NCI-H2227 treated with DMSO at 0.1 percent for 48 hours (cell line): ENCODE data around the gene GREM2.
A peak's percentile ranks its signal among the peaks of the same experiment; 100 is the strongest.

ENCODE experiments used
- DNase-seq: peaks from one replicate; lab custom pipeline; 2025; lab: John Stamatoyannopoulos, UW

Gene GREM2

DNA sequence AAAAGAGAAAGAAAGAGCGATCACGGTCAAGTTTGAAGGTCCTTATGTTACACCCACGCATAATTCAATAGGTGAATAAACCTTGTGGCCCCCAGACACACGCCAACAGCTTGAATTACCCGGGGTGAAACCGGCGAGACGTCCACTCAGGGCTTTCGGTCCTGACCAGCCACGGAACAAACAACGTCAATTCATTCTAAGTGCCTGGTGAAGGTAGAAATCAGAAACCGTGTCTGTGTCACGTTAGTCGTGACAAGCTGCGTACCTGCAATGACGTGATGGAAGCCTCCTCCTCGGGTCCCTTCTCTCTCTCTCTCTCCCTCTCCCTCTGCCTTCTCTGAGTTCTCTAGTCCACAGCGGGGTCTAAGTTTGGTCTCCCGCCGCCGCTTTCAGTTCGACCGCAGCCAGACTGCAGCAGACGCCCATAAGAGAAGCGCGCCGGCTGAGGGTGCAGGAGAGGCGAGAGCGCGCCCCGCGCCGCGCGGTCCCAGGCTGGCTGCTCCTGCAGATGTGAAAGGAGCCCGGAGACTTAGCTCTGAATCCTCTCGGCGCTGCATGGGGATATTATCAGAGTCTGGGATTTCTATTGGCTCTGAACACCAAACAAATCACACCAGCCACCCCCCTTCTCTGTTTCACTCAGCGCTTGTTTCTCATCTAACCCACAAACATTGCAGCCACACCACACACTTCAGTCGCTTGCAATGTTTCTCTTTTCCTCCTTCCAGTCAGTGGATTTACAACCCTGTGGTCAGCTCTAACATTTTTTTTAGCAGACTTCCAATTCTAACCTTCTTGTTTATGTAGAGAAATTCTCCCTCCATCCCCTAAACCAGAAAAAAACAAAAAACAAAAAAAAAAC lies at the start of gene GREM2:
TSS of gene GREM2 (minus strand) at position 537 of the 862 bp plus-strand sequence. CDS start 118,680 bp downstream, outside the sequence.
- peak; percentile 3 for DNase-seq

DNA sequence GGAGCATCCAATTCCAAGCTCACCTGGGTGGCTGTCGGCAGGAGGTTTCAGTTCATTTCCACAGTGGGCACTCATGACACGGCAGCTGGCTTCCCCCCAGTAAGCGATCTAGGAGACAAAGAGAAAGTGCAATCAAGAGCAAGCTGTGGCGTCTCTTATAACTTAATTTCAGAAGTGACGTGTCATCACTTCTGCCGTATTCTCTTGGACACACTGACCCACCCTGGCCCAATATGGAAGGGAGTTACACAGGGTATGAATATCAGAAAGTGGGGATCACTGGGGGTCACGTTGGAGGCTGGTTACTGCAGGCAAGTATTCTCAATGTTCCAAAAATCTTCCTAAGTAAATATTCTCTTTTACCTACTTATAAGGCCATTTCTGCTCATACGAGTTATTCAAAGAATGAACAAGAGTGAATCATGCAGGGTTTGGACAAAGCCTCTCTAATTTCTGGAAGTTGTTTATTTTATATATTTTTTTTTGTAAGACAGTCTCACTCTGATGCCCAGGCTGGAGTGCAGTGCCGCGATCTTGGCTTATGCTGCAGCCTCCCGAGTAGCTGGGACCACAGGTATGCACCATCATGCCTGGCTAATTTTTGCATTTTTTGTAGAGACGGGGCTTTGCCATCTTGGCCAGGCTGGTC lies 46.5 kb upstream of the GREM2 start:
- DNase-seq = no peak

DNA sequence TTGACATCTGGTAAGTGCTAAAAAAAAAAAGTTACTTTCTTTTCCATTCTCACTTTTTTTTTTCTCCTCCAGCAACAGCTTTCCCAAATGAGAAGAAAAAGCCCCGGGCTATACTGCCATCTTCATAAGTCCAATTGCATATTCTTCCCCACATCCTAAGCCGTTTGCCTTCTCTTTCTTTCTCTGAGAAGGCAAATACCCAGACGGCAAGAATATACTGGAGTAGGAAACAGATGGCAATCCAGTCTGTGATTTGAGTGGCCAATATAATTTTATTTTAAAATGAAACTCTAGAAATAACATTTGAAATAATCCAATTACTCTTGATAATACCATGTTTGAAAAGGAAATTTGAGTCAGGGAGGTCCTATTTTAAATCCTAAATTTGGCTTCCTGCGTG lies 44.6 kb upstream of the GREM2 start:
- DNase-seq = no peak

- DNase-seq = no peak
These were observed 41.0 kb upstream of the GREM2 start for GRCh38 chr1:240652961-240653409.

GRCh38 chr1:240652549-240652948 lies 40.6 kb upstream of the GREM2 start:
- DNase-seq = no peak

GRCh38 chr1:240650877-240651276 lies 38.9 kb upstream of the GREM2 start:
- DNase-seq = no peak

- DNase-seq = no peak
These were observed 38.1 kb upstream of the GREM2 start for GRCh38 chr1:240649733-240650721.

DNA sequence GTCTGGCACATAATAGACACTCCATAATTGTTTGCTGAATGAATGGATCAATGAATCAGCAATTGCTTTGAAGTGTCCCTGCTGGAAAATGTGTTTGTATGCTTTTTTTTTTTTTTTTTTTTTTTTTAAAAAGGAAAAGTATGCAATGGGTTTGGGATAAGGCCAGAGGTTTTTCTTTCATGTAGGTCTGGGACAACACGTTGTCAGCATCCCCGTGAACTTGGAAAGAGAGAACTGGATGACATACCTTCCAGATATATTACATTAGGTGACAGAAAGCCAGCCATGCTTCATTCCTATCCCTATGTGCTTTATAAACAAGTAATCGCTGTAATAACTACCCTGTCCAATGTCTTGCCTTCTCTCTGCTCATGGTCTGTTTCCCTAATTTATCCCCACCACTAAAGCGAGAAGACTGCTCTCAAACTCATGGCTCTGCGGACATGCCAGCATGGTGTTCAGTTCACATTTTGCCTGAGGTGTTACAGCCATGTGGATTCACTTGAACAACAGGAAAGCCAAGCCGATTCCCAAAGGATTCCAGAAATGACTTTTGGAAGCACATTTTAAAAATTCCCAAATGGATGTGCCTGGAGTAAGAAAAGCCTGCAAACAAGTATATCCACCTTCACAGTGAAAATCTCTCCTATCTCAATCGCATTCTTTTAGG lies 34.8 kb upstream of the GREM2 start:
- DNase-seq = no peak

DNA sequence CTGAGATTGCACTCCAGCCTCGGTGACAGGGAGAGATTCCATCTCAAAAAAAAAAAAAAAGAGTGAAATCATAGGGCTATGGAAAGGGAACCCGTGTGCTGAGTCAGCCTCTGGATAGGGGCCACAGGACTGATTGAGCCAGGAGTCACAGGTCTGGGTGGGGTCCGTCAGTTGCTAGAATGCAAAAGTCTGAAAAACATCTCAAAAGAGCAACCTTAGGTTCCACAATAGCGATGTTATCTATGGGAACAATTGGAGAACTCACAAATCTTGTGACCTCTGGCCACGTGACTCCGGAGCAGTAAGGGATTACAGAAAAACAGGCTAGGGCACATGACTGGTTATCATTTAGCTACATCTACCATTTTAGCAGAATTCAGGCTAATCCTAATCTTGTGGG lies 32.8 kb upstream of the GREM2 start:
- DNase-seq = no peak

GRCh38 chr1:240635466-240636256 lies 23.7 kb upstream of the GREM2 start:
- no peak for DNase-seq

DNA sequence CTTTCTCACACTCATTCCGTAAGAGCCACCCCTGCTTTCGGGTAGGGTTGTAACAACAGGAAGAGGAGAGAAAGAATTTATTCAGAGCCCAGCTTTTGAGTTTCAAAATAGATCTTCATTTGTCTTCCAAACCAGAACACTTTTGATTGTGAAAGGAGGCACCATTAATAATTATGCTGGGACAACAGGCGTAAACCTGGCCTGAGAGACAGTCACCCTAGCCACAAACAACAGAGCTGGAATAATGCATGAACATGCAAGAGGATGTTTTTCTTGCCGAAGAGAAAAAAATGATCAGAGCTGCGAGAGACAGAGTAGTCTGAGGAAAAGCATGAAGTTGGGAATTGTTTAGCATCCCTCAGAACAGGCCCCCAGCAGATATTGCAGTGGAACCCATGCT lies 18.5 kb upstream of the GREM2 start:
- DNase-seq = no peak

DNA sequence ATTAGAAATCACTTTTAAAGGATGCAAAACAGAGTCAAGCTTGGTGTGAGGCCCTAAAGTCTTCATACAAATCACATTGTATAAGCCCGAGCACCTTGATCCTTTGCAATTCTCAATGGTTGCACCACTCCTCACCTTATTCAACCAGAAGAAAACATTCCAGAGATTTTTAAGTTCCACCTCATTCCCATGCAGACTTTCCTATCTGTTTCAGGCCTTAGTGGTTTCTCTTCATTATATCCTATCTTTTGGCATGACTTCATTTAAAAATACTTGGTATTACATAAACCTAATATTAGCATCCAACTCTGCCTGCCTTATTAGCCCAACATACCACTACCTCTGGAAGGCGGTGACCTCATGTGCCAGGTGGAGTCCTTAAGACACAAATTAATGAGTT lies 9.3 kb upstream of the GREM2 start:
- no peak for DNase-seq

DNA sequence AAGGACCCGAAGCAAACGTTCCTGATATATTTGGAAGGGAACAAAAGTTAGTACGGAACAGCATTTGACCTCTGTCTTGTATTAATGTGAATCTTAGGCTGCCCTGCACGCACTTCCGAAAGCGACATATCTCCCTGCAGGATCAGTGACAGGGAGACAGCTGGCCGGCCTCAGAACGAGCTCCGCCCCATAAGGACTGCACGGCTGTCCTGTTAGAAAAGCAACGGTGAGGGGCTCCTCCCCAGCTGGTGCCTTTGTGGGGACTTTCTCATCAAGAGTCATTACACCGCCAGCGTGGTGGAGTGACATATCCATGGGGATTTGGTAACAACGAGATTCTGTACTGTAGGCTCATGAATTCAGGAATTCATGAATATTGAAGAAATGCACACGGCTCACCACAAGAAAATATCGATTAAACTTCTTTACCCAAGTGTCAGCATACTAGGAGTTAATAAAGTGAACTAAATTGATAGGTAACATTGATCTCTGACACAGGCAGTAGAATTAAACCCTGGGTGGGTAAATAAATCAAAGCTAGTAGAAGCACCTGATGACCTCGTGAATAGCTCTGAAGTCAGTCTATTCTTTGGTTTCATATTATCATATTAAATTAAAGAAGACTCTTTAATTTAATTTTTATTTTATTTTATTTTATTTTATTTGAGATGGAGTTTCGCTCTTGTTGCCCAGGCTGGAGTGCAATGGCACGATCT lies 8.1 kb upstream of the GREM2 start:
- no peak for DNase-seq

DNA sequence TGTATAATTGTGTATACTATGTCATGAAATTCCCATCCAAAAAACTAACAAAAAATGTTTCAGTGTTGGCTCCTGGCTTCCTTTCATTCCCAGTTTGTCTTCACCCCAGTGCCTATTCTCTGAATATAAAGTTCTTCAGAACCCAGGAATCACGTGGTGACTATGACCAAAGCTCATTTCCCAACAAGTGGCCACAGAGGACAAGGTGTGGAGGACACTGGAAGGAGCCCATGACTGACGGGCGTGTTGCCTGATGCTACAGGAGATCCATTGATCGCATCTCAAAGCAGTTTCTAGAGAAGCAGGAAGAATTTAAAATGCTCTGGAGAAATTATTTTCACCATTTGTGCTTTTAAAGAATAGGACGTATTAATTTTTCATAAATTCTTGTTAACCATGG lies 7.4 kb upstream of the GREM2 start:
- no peak for DNase-seq

DNA sequence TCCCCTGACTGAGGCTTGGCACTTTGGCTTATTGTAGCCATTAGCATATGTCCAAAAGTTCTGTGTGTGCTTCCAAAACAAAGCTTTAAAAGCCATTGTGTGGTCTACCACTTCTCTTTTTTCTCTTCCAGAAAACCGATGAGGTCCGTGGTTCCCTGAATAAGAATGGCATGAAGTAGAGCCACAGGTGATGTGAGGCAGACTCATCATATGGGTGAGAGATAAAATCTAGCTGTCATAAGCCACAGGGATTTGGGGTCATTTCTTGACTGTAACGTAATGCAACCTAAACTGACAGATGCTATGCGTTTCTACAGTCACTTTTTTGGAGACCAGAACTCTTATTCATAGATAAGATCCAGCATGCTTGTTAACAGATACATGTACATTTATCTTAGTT lies 7.0 kb upstream of the GREM2 start:
- DNase-seq = no peak

GRCh38 chr1:240616018-240616417 lies 4.1 kb upstream of the GREM2 start:
- no peak for DNase-seq

DNA sequence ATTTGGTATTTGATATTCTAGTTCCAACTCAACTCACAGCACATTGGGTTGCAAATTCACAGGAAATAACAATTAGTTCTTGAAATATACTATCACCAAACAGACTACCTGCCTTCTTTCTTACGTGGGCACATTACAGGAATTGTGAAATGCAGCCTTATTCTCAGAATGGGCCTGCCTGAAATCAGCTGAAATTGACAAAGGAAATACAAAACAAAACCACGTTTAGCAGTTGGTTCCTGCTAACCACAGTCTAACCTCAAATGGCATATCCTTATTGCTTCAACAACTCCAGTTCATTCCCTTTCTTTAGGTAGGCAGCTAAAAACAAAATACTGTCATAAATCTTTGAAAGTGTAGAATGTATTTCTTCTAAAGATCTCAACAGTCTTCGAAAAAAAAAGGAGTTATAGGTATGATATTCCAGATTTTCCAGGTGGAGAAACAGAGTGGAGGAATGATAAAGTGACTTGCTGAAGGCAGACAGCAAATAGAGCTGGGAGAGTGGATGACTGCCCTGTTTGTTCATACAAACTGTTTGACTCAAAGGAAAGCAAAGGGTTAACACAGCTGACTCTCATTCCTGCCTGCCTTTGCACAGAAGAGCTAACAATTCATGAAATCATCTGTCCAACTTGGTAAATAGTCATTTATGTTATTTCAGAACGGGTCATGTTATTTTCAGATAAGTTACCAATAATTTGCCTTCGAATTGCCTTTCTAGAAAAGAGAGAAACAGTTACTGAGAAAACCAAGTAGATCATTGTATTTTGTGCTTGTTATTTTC lies 1.6 kb upstream of the GREM2 start:
- no peak for DNase-seq

DNA sequence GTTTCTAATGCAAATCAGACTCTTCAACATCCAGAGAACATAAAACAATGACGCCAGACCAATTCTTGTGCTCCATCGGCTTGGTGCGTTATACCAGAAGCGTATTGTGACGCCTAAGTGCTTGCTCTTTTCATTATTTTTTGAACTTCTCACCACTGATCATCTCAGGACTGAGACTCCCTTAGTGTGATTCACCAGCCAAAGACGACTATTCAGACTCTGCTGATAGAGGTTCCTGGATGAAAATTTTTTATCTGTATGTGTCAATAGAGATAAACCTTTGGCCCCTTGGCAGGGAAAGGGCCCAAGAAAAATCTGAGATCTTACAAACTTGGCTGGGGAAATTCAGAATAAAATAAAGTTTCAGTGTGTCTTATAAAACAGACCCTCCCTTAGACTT lies 856 bp upstream of the GREM2 start:
- no peak for DNase-seq

DNA sequence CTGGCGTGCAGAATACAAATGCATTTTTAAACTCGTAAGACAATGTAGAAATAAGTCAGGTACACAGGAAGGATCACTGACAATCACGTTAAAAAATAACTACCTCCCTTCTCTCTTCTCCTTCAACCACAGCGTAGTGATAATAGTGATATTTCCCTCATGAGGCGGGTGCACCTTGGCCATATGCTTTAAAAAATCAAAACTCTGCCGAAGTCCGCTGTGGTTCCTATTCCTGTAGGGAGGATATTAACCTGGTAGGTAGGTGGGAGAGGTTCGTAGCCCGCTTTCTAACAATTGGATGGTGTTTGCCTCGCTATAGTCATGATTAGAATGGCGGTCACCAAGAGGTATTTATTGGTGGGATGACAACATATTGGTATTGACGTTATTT lies 732 bp downstream of the GREM2 start:
- no peak for DNase-seq
